Liver (tissue), 9 donors: ENCODE results near the gene NRG2. TPM values are rescaled to one million over a fixed set of nuclear protein-coding genes. Genes with fewer than 3 reads are reported as not detected.

Source experiments
- DNase-seq: peaks from one replicate; pipeline ENCODE4 v3.0.0-alpha.2; 2017; ENCODE audit warnings: low spot score
- H3K27ac ChIP-seq, 2 donors: one replicate each; pipeline ENCODE4 v1.7.0; 2013; ENCODE audit warnings: inconsistent platforms in 2 of 2, low read length in 2 of 2, control low read depth in 1 of 2, low read depth in 1 of 2, mild to moderate bottlenecking in 1 of 2
- H3K27me3 ChIP-seq, 4 donors: one replicate each; pipeline versions ENCODE4 v1.6.1 to v1.7.0; 2013; ENCODE audit warnings: low read length in 3 of 4, inconsistent platforms in 1 of 4, mild to moderate bottlenecking in 1 of 4, moderate library complexity in 1 of 4; ENCODE audit not compliant: control insufficient read depth in 4 of 4, insufficient read depth in 4 of 4
- H3K36me3 ChIP-seq, 4 donors: one replicate each; pipeline versions ENCODE4 v1.6.1 to v1.7.0; 2013; ENCODE audit warnings: low read length in 3 of 4, mild to moderate bottlenecking in 3 of 4, low read depth in 1 of 4, moderate library complexity in 1 of 4; ENCODE audit not compliant: control insufficient read depth in 4 of 4, insufficient read depth in 3 of 4
- H3K4me1 ChIP-seq, 4 donors: one replicate each; pipeline versions ENCODE4 v1.6.1 to v1.7.0; 2013; ENCODE audit warnings: low read length in 3 of 4, mild to moderate bottlenecking in 3 of 4, moderate library complexity in 1 of 4; ENCODE audit not compliant: control insufficient read depth in 4 of 4, insufficient read depth in 4 of 4
- H3K4me3 ChIP-seq, 3 donors: one replicate each; pipeline versions ENCODE4 v1.6.1 to v1.7.0; 2013; ENCODE audit warnings: low read length in 3 of 3, control low read depth in 1 of 3, low read depth in 1 of 3, mild to moderate bottlenecking in 1 of 3
- H3K9ac ChIP-seq, 2 donors: one replicate each; pipeline ENCODE4 v1.7.0; 2013; ENCODE audit warnings: low read length in 2 of 2, mild to moderate bottlenecking in 2 of 2, moderate library complexity in 2 of 2, control low read depth in 1 of 2, low read depth in 1 of 2
- H3K9me3 ChIP-seq, 4 donors: one replicate each; pipeline versions ENCODE4 v1.6.1 to v1.7.0; 2013; ENCODE audit warnings: low read length in 3 of 4; ENCODE audit not compliant: control insufficient read depth in 4 of 4
- EGR1 ChIP-seq, 2 donors: IDR thresholded peaks; 2 replicates each; pipeline ENCODE4 v1.6.1; 2016 to 2018; ENCODE audit warnings: antibody characterized with exemption in 2 of 2, low read depth in 2 of 2
- FOXA1 ChIP-seq: IDR thresholded peaks from 2 replicates; pipeline ENCODE4 v1.6.1; 2016; ENCODE audit warnings: antibody characterized with exemption
- FOXA2 ChIP-seq: IDR thresholded peaks from 2 replicates; pipeline ENCODE4 v1.6.1; 2016; ENCODE audit warnings: antibody characterized with exemption
- GABPA ChIP-seq, 2 donors: IDR thresholded peaks in 1 of 2; conservative IDR thresholded peaks in 1 of 2; 2 replicates each; pipeline ENCODE4 v1.6.1; 2016; ENCODE audit warnings: antibody characterized with exemption in 2 of 2, mild to moderate bottlenecking in 1 of 2, moderate library complexity in 1 of 2
- HNF4A ChIP-seq, 2 donors: conservative IDR thresholded peaks; 2 replicates each; pipeline ENCODE4 v1.6.1; 2016; ENCODE audit warnings: antibody characterized with exemption in 2 of 2, mild to moderate bottlenecking in 2 of 2
- HNF4G ChIP-seq: IDR thresholded peaks from 2 replicates; pipeline ENCODE4 v1.6.1; 2016; ENCODE audit warnings: antibody characterized with exemption
- JUND ChIP-seq, 2 donors: IDR thresholded peaks; 2 replicates each; pipeline ENCODE4 v1.6.1; 2016; ENCODE audit warnings: antibody characterized with exemption in 2 of 2
- NR2F2 ChIP-seq: IDR thresholded peaks from 2 replicates; pipeline ENCODE4 v1.6.1; 2016; ENCODE audit warnings: antibody characterized with exemption
- RAD21 ChIP-seq, 2 donors: IDR thresholded peaks; 2 replicates each; pipeline ENCODE4 v1.6.1; 2016; ENCODE audit warnings: antibody characterized with exemption in 2 of 2, mild to moderate bottlenecking in 2 of 2
- RXRA ChIP-seq, 2 donors: IDR thresholded peaks; 2 replicates each; pipeline ENCODE4 v1.6.1; 2017 to 2018; ENCODE audit warnings: antibody characterized with exemption in 2 of 2, mild to moderate bottlenecking in 1 of 2
- SP1 ChIP-seq: IDR thresholded peaks from 2 replicates; pipeline ENCODE4 v1.6.1; 2018; ENCODE audit warnings: antibody characterized with exemption, mild to moderate bottlenecking
- TAF1 ChIP-seq: conservative IDR thresholded peaks from 2 replicates; pipeline ENCODE4 v1.6.1; 2016; ENCODE audit warnings: antibody characterized with exemption, mild to moderate bottlenecking
- YY1 ChIP-seq: IDR thresholded peaks from 2 replicates; pipeline ENCODE4 v1.6.1; 2016; ENCODE audit warnings: antibody characterized with exemption, mild to moderate bottlenecking
- WGBS: extraction: QIAGEN DNeasy Blood & Tissue Kit; methylation state at CpG from one replicate; pipeline ENCODE4 v1.1.7; 2013; 5-methylcytosine and 5-hydroxymethylcytosine counted together
- polyA plus RNA-seq, 2 donors: library from polyadenylated mRNA; stranded (reverse) in 1 of 2; unstranded in 1 of 2; fragments of 200-250 nt in 1 of 2; fragments of >200 nt in 1 of 2; fragmentation: Nextera tagmentation in 1 of 2; extraction: Ambion mirVana in 1 of 2; gene quantifications; one replicate each; pipeline versions ENCODE4 v1.2.1 to v1.2.3, GENCODE V29; 2013 to 2015
- total RNA-seq, 2 donors: library from RNA; depleted of rRNA; stranded (reverse); fragments of >200 nt; gene quantifications; one replicate each; pipeline ENCODE4 v1.2.3, GENCODE V29; 2014
- TF ChIP-seq, protein P1 (sequence below): fragments of 150-350 bp; IDR thresholded peaks from 2 replicates; pipeline ENCODE4 v1.5.1; 2017; ENCODE audit warnings: improper control_type of control experiment, low read depth, low read length; ENCODE audit not compliant: missing input control
- TF ChIP-seq, protein P2 (sequence below): IDR thresholded peaks from 2 replicates; pipeline ENCODE4 v1.6.1; 2016; ENCODE audit warnings: antibody characterized with exemption
- TF ChIP-seq, protein P3 (sequence below): IDR thresholded peaks from 2 replicates; pipeline ENCODE4 v1.6.1; 2016; ENCODE audit warnings: antibody characterized with exemption
- TF ChIP-seq, protein P4 (sequence below): IDR thresholded peaks from 2 replicates; pipeline ENCODE4 v1.6.1; 2016; ENCODE audit warnings: antibody characterized with exemption
- TF ChIP-seq, protein P5 (sequence below): IDR thresholded peaks from 2 replicates; pipeline ENCODE4 v1.6.1; 2016; ENCODE audit warnings: antibody characterized with exemption, mild to moderate bottlenecking
- donor health status: healthy.
- donor health status: healthy.
- donor health status: healthy.
- donor health status: healthy.
- donor health status: healthy.

Gene NRG2
- total and polyA plus RNA-seq, 4 donors, result 0.07 to 0.08 TPM; not detected in 2

DNA sequence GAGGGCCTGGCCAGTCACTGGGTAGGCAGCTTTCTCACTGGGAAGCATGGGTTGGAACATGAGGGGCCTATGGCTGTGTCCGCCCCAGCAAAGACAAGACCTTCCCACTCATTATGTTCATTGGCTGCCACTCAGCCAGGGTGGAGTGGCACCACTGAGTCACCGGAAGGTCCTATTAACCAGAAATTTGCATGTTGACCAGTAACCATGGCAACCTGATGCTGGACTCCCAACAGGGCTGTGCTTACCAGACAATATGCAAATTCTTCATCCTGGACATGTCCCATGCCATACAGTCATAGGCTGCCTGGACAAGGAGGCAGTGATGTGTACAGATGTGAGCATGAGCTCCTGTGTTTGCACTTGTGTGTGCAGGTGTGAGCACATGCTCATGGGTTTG is 180.8 kb downstream of the NRG2 start (continued):
- no peak for TF ChIP-seq FOXA1
- no peak for TF ChIP-seq EGR1 (IDR thresholded peaks at IDR 0.05; ENCODE audit: low read depth in 2 of 2)
- no peak for TF ChIP-seq YY1

DNA sequence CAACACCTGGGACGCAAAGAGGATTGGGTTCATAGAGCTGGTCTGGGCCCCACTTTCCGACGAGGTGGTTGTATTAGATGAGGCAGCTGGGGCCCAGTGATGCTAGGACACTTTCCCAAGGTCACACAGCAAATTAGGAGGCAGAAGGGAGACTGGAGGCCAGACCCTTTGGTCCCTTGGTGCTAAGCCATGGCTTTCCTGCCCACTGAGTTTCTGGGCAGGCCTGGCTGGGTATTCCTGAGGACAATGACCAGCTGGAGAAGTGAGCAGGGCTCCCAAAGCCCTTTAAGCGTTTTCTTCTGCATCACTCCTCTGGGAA is 181.3 kb downstream of the NRG2 start:
- WGBS, result 87% methylated on average over 4 of the region's 4 CpGs
- H3K9me3 ChIP-seq, result no peaks in the 10 kb centered on the region
- no peak overlapping the region for H3K4me3 ChIP-seq
- TF ChIP-seq NR2F2 (no peak), FOXA2 (no peak), EGR1 (IDR thresholded peaks at IDR 0.05; ENCODE audit: low read depth in 2 of 2) (no peak), RAD21 (IDR thresholded peaks at IDR 0.05) (no peak), RXRA (IDR thresholded peaks at IDR 0.05) (no peak), HNF4A (conservative IDR thresholded peaks at IDR 0.05) (no peak), HNF4G (no peak), FOXA1 (no peak), TAF1 (no peak), JUND (IDR thresholded peaks at IDR 0.05) (no peak), YY1 (no peak), SP1 (no peak), GABPA (IDR thresholded peaks at IDR 0.05 in 1 of 2, conservative IDR thresholded peaks at IDR 0.05 in 1 of 2) (no peak)
- TF ChIP-seq, protein P1, sequence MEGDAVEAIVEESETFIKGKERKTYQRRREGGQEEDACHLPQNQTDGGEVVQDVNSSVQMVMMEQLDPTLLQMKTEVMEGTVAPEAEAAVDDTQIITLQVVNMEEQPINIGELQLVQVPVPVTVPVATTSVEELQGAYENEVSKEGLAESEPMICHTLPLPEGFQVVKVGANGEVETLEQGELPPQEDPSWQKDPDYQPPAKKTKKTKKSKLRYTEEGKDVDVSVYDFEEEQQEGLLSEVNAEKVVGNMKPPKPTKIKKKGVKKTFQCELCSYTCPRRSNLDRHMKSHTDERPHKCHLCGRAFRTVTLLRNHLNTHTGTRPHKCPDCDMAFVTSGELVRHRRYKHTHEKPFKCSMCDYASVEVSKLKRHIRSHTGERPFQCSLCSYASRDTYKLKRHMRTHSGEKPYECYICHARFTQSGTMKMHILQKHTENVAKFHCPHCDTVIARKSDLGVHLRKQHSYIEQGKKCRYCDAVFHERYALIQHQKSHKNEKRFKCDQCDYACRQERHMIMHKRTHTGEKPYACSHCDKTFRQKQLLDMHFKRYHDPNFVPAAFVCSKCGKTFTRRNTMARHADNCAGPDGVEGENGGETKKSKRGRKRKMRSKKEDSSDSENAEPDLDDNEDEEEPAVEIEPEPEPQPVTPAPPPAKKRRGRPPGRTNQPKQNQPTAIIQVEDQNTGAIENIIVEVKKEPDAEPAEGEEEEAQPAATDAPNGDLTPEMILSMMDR, result no peak
- TF ChIP-seq, protein P2, sequence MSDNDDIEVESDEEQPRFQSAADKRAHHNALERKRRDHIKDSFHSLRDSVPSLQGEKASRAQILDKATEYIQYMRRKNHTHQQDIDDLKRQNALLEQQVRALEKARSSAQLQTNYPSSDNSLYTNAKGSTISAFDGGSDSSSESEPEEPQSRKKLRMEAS, result no peak
- TF ChIP-seq, protein P3, sequence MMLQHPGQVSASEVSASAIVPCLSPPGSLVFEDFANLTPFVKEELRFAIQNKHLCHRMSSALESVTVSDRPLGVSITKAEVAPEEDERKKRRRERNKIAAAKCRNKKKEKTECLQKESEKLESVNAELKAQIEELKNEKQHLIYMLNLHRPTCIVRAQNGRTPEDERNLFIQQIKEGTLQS, result no peak
- TF ChIP-seq, protein P4, sequence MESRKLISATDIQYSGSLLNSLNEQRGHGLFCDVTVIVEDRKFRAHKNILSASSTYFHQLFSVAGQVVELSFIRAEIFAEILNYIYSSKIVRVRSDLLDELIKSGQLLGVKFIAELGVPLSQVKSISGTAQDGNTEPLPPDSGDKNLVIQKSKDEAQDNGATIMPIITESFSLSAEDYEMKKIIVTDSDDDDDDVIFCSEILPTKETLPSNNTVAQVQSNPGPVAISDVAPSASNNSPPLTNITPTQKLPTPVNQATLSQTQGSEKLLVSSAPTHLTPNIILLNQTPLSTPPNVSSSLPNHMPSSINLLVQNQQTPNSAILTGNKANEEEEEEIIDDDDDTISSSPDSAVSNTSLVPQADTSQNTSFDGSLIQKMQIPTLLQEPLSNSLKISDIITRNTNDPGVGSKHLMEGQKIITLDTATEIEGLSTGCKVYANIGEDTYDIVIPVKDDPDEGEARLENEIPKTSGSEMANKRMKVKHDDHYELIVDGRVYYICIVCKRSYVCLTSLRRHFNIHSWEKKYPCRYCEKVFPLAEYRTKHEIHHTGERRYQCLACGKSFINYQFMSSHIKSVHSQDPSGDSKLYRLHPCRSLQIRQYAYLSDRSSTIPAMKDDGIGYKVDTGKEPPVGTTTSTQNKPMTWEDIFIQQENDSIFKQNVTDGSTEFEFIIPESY, result no peak
- TF ChIP-seq, protein P5, sequence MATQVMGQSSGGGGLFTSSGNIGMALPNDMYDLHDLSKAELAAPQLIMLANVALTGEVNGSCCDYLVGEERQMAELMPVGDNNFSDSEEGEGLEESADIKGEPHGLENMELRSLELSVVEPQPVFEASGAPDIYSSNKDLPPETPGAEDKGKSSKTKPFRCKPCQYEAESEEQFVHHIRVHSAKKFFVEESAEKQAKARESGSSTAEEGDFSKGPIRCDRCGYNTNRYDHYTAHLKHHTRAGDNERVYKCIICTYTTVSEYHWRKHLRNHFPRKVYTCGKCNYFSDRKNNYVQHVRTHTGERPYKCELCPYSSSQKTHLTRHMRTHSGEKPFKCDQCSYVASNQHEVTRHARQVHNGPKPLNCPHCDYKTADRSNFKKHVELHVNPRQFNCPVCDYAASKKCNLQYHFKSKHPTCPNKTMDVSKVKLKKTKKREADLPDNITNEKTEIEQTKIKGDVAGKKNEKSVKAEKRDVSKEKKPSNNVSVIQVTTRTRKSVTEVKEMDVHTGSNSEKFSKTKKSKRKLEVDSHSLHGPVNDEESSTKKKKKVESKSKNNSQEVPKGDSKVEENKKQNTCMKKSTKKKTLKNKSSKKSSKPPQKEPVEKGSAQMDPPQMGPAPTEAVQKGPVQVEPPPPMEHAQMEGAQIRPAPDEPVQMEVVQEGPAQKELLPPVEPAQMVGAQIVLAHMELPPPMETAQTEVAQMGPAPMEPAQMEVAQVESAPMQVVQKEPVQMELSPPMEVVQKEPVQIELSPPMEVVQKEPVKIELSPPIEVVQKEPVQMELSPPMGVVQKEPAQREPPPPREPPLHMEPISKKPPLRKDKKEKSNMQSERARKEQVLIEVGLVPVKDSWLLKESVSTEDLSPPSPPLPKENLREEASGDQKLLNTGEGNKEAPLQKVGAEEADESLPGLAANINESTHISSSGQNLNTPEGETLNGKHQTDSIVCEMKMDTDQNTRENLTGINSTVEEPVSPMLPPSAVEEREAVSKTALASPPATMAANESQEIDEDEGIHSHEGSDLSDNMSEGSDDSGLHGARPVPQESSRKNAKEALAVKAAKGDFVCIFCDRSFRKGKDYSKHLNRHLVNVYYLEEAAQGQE, result no peak
- no peaks in the 10 kb centered on the region for H3K36me3 ChIP-seq
- H3K27me3 ChIP-seq, result no peaks in the 10 kb centered on the region
- DNase-seq, result no peak
- H3K27ac ChIP-seq, result no peak overlapping the region
- H3K9ac ChIP-seq, result no peak overlapping the region
- peaks cover 0 to 11% (median 5%) of the 10 kb centered on the region in 4 donors for H3K4me1 ChIP-seq
